DND-41 (cell line): Measurements from ENCODE around the gene SELENON.

Experiments
- ATAC-seq: fragments of 200-7000 bp; cut with Tn5 transposase; 3 replicates; pipeline ENCODE4 v1.9.1; 2021; ENCODE audit warnings: low read depth; ENCODE audit not compliant: insufficient read depth
- DNase-seq: peaks from one replicate; pipeline ENCODE4 v3.0.0-alpha.2; 2020
- H2AFZ ChIP-seq: 2 replicates; pipeline ENCODE4 v1.6.0; 2012; ENCODE audit warnings: low read depth, low read length
- H3K27ac ChIP-seq: 2 replicates; pipeline ENCODE4 v1.5.1; 2012; ENCODE audit warnings: low read length, inconsistent platforms
- H3K27me3 ChIP-seq: fragments of 200-600 bp; sonication (generic); 2 replicates; pipeline ENCODE4 v1.6.0; 2012; ENCODE audit warnings: low read length, mild to moderate bottlenecking, inconsistent platforms; ENCODE audit not compliant: insufficient read depth, poor library complexity
- H3K36me3 ChIP-seq: 2 replicates; pipeline ENCODE4 v1.5.1; 2012; ENCODE audit warnings: low read length, inconsistent platforms; ENCODE audit not compliant: insufficient read depth
- H3K4me1 ChIP-seq: 2 replicates; pipeline ENCODE4 v1.5.1; 2012; ENCODE audit warnings: mild to moderate bottlenecking, low read length; ENCODE audit not compliant: insufficient read depth
- H3K4me2 ChIP-seq: 2 replicates; pipeline ENCODE4 v1.6.0; 2012; ENCODE audit warnings: mild to moderate bottlenecking, moderate library complexity, low read length, inconsistent platforms; ENCODE audit not compliant: insufficient read depth
- H3K4me3 ChIP-seq, 2 experiments: fragments of 200-600 bp in 1 of 2; shearing (Covaris generic) in 1 of 2; 2 replicates each; pipeline ENCODE4 v1.5.1; 2012 to 2016; ENCODE audit warnings: inconsistent platforms in 2 of 2, low read length in 2 of 2, mild to moderate bottlenecking in 2 of 2, low read depth in 1 of 2, moderate library complexity in 1 of 2
- H3K79me2 ChIP-seq: 2 replicates; pipeline ENCODE4 v1.6.0; 2012; ENCODE audit warnings: low read length, inconsistent platforms; ENCODE audit not compliant: insufficient read depth
- H3K9ac ChIP-seq: 2 replicates; pipeline ENCODE4 v1.6.0; 2012; ENCODE audit warnings: low read depth, mild to moderate bottlenecking, inconsistent platforms, low read length, moderate library complexity
- H3K9me3 ChIP-seq: 2 replicates; pipeline ENCODE4 v1.5.1; 2012; ENCODE audit warnings: low read length, moderate library complexity, mild to moderate bottlenecking, inconsistent platforms; ENCODE audit not compliant: insufficient read depth, severe bottlenecking
- H4K20me1 ChIP-seq: 2 replicates; pipeline ENCODE4 v1.6.0; 2012; ENCODE audit warnings: low read length; ENCODE audit not compliant: insufficient read depth
- EZH2 ChIP-seq: IDR thresholded peaks from 3 replicates; pipeline ENCODE4 v1.6.1; 2012; ENCODE audit warnings: borderline replicate concordance, low read depth, mild to moderate bottlenecking, moderate library complexity, low read length, inconsistent platforms; ENCODE audit not compliant: severe bottlenecking
- TF ChIP-seq, protein P1 (sequence below): IDR thresholded peaks from 2 replicates; pipeline ENCODE4 v1.5.1; 2012; ENCODE audit warnings: borderline replicate concordance, low read length, moderate library complexity, mild to moderate bottlenecking; ENCODE audit not compliant: poor library complexity, severe bottlenecking; ENCODE audit errors: extremely low read depth

The SELENON gene

GRCh38 chr1:25861316-25862286 is 61.6 kb downstream of the SELENON start:
- no peak for DNase-seq
- Histone ChIP-seq H3K4me2 (no peak overlapping the region), H2AFZ (no peak overlapping the region), H3K27me3 (no peaks in the 10 kb centered on the region), H3K9me3 (no peaks in the 10 kb centered on the region), H3K4me1 (peaks cover 29% of the 10 kb centered on the region), H3K9ac (no peak overlapping the region), H3K36me3 (no peaks in the 10 kb centered on the region), H3K79me2 (peaks cover 32% of the 10 kb centered on the region), H3K27ac (no peak overlapping the region), H4K20me1 (0 out of 2 replicates have a peak, but pooled peaks cover 3% of the 10 kb centered on the region), H3K4me3 (no peak overlapping the region)
- TF ChIP-seq, protein P1, sequence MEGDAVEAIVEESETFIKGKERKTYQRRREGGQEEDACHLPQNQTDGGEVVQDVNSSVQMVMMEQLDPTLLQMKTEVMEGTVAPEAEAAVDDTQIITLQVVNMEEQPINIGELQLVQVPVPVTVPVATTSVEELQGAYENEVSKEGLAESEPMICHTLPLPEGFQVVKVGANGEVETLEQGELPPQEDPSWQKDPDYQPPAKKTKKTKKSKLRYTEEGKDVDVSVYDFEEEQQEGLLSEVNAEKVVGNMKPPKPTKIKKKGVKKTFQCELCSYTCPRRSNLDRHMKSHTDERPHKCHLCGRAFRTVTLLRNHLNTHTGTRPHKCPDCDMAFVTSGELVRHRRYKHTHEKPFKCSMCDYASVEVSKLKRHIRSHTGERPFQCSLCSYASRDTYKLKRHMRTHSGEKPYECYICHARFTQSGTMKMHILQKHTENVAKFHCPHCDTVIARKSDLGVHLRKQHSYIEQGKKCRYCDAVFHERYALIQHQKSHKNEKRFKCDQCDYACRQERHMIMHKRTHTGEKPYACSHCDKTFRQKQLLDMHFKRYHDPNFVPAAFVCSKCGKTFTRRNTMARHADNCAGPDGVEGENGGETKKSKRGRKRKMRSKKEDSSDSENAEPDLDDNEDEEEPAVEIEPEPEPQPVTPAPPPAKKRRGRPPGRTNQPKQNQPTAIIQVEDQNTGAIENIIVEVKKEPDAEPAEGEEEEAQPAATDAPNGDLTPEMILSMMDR = no peak
- no peak for TF ChIP-seq EZH2
- no peak for ATAC-seq

- DNase-seq (no peak), ATAC-seq (no peak)
- no peak for TF ChIP-seq EZH2
- TF ChIP-seq, protein P1 = no peak
- H3K4me2 ChIP-seq = no peak overlapping the region
- H3K36me3 ChIP-seq = no peaks in the 10 kb centered on the region
- H3K4me1 ChIP-seq = peaks cover 20% of the 10 kb centered on the region
- H4K20me1 ChIP-seq = 0 out of 2 replicates have a peak, but pooled peaks cover 3% of the 10 kb centered on the region
- H3K9me3 ChIP-seq = no peaks in the 10 kb centered on the region
- no peak overlapping the region for H3K4me3 ChIP-seq
- no peak overlapping the region for H2AFZ ChIP-seq
- H3K9ac ChIP-seq = no peak overlapping the region
- H3K27me3 ChIP-seq = no peaks in the 10 kb centered on the region
- H3K79me2 ChIP-seq = peaks cover 19% of the 10 kb centered on the region
- no peak overlapping the region for H3K27ac ChIP-seq
Measured at GRCh38 chr1:25862785-25863485, 62.9 kb downstream of the SELENON start.

DNA sequence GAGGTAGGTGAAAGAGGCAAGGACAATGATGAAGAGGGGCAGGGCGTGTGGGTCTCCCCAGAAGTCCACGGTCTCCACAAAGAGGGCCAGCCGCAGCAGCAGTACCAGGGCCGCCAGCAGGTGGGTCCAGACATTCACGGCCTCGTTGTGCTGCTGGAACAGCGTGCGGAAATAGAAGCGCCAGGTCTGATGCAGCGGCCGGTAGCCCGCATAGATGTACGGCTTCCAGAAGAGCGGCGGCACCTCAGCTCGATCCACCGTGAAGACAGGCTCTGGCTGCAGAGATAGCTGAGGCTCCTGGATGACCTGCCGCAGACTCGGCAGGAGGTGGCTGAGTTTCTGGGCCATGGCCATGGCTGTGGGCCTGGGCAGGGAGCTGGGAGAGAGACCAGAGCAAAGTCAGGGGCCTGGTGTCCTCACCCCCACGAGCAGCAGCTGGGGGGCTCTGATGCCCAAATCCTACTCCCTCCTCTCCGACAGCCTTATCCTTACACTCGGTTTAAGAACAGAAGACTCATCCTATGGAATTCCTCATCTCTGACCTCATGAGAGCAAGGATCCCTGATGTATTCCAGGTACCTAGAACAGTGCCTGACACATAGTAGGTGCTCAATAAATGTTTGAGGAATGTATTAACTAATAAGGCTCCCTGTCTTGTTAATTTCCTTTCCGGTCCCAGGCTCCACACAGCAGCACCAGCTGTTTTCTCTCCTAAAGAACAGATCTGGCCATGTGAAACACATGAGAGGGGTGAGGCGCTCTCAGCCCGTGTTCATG is 63.7 kb downstream of the SELENON start:
- no peaks in the 10 kb centered on the region for H3K9me3 ChIP-seq
- peaks cover 12% of the 10 kb centered on the region for H3K79me2 ChIP-seq
- no peaks in the 10 kb centered on the region for H4K20me1 ChIP-seq
- no peak for TF ChIP-seq EZH2
- TF ChIP-seq, protein P1 = no peak
- no peak overlapping the region for H3K4me3 ChIP-seq
- DNase-seq = no peak
- ATAC-seq = no peak
- peaks cover 13% of the 10 kb centered on the region for H3K4me1 ChIP-seq
- H3K27me3 ChIP-seq = no peaks in the 10 kb centered on the region
- no peak overlapping the region for H3K4me2 ChIP-seq
- no peak overlapping the region for H2AFZ ChIP-seq
- H3K9ac ChIP-seq = no peak overlapping the region
- H3K27ac ChIP-seq = no peak overlapping the region
- no peaks in the 10 kb centered on the region for H3K36me3 ChIP-seq
